Lower lobe of right lung (tissue), 2 donors: ENCODE data around the gene C1orf21. TPM values are rescaled to one million over a fixed set of nuclear protein-coding genes. Genes with fewer than 3 reads are reported as not detected.

Source experiments
- ATAC-seq, 2 donors: fragments of 200-7000 bp; cut with Tn5 transposase; one replicate each; pipeline ENCODE4 v1.9.1; 2020 to 2022; ENCODE audit warnings: mild to moderate bottlenecking in 2 of 2, moderate library complexity in 2 of 2
- DNase-seq: peaks from one replicate; pipeline ENCODE4 v3.0.0-alpha.2; 2020
- H3K27ac ChIP-seq: fragments of 200-600 bp; one replicate; pipeline ENCODE4 v1.8.0; 2022
- H3K27me3 ChIP-seq: fragments of 200-600 bp; one replicate; pipeline ENCODE4 v1.8.0; 2022; ENCODE audit warnings: low read depth
- H3K36me3 ChIP-seq: fragments of 200-600 bp; one replicate; pipeline ENCODE4 v1.8.0; 2022; ENCODE audit warnings: mild to moderate bottlenecking
- H3K4me1 ChIP-seq: fragments of 200-600 bp; one replicate; pipeline ENCODE4 v1.8.0; 2022
- H3K4me3 ChIP-seq: fragments of 200-600 bp; one replicate; pipeline ENCODE4 v1.8.0; 2022; ENCODE audit warnings: mild to moderate bottlenecking
- H3K9me3 ChIP-seq: fragments of 200-600 bp; one replicate; pipeline ENCODE4 v1.8.0; 2022
- CTCF ChIP-seq: fragments of 200-600 bp; IDR thresholded peaks from one replicate; pipeline ENCODE4 v1.8.0; 2022; ENCODE audit warnings: antibody characterized with exemption, mild to moderate bottlenecking
- intact Hi-C: fragments of 100-400 bp; cut with DNase I; formaldehyde crosslinking; loops from one replicate; pipeline ENCODE4 v1.11.0; 2022
- total RNA-seq: library from RNA; stranded (reverse); fragmentation: NEBNext Ultra II Directional; extraction: Animal tissue kit (Norgen Biotek cat#: 25700); gene quantifications from one replicate; pipeline ENCODE4 v1.2.1, GENCODE V29; 2021
- donor health status: DM: no; HTN: yes; CAD: no; lungs with severe emphysema.

Gene C1orf21
- total RNA-seq, 1 donor from 2014 or later: 70.8 TPM

DNA sequence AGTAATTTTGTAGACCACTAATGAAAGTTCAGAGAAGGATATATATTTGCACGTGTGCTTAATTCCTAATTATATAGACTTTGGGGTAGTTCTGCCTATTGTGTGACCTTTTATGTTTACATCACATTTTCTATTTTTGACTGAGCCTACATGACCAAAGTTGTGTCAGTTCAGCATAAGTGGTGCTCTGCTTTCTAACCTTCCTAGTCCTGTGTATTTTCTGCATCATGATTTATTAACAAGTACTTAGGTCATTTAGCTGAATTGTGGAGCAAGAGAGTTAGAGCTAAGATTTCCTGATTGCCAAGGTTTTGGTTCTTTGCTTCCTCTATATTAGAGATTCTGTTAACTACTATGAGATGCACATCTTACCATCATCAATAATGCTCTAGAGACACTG lies 176.0 kb downstream of the C1orf21 start:
- no peak for TF ChIP-seq CTCF
- Histone ChIP-seq H3K36me3 (no peaks in the 10 kb centered on the region), H3K4me3 (no peak overlapping the region), H3K9me3 (no peaks in the 10 kb centered on the region), H3K27ac (no peak overlapping the region), H3K27me3 (no peaks in the 10 kb centered on the region), H3K4me1 (peaks cover 17% of the 10 kb centered on the region)
- DNase-seq (no peak), ATAC-seq (no peak)
- intact Hi-C loops: loop anchor here (10.0 kb wide), 1 partner anchor 78 kb away; no protein-coding TSS in a partner anchor

DNA sequence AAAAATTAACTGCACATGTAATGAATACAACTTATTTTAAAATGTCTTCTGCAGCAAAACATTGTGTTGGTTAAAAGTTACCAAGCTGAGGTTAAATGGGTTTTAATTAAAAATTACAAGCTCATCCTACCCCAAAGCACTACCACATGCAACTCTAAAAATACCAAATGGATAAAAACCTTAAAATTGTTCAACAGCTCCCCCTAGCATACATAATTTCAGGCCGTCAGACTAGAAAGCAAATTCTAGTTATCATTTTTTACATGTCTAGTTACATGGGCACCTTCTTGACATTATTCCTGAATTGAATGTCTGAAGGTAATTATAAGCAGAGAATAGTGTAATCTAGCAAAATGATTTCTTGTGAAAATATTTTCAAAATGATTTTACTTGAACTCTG lies 176.5 kb downstream of the C1orf21 start:
- no peak overlapping the region for H3K27ac ChIP-seq
- DNase-seq (no peak), ATAC-seq (no peak)
- peaks cover 17% of the 10 kb centered on the region for H3K4me1 ChIP-seq
- H3K9me3 ChIP-seq: no peaks in the 10 kb centered on the region
- TF ChIP-seq CTCF: peak; percentile 62
- intact Hi-C loops: loop anchor here (10.0 kb wide), 1 partner anchor 79 kb away; no protein-coding TSS in a partner anchor
- no peaks in the 10 kb centered on the region for H3K27me3 ChIP-seq
- H3K4me3 ChIP-seq: no peak overlapping the region
- no peaks in the 10 kb centered on the region for H3K36me3 ChIP-seq

GRCh38 chr1:184567009-184567408 lies 180.2 kb downstream of the C1orf21 start:
- Histone ChIP-seq H3K27me3 (no peaks in the 10 kb centered on the region), H3K4me3 (no peak overlapping the region), H3K27ac (no peak overlapping the region), H3K9me3 (no peaks in the 10 kb centered on the region), H3K4me1 (peaks cover 11% of the 10 kb centered on the region), H3K36me3 (no peaks in the 10 kb centered on the region)
- DNase-seq (no peak), ATAC-seq (no peak)
- intact Hi-C loops: loop anchor here (10.0 kb wide), 1 partner anchor 82 kb away; no protein-coding TSS in a partner anchor
- TF ChIP-seq CTCF: no peak

GRCh38 chr1:184567637-184568036 lies 180.8 kb downstream of the C1orf21 start:
- Histone ChIP-seq H3K9me3 (no peaks in the 10 kb centered on the region), H3K27me3 (no peaks in the 10 kb centered on the region), H3K36me3 (no peaks in the 10 kb centered on the region), H3K4me1 (peaks cover 6% of the 10 kb centered on the region), H3K4me3 (no peak overlapping the region), H3K27ac (no peak overlapping the region)
- intact Hi-C loops: loop anchor here (10.0 kb wide), 1 partner anchor 83 kb away; no protein-coding TSS in a partner anchor
- DNase-seq (no peak), ATAC-seq (peak in 1 of 2 donors; percentile 30)
- no peak for TF ChIP-seq CTCF

GRCh38 chr1:184568148-184568547 lies 181.3 kb downstream of the C1orf21 start:
- peaks cover under 1% of the 10 kb centered on the region for H3K4me1 ChIP-seq
- H3K9me3 ChIP-seq: no peaks in the 10 kb centered on the region
- intact Hi-C loops: loop anchor here (10.0 kb wide), 1 partner anchor 83 kb away; no protein-coding TSS in a partner anchor
- no peak overlapping the region for H3K27ac ChIP-seq
- H3K36me3 ChIP-seq: no peaks in the 10 kb centered on the region
- no peak for ATAC-seq
- no peak overlapping the region for H3K4me3 ChIP-seq
- no peak for TF ChIP-seq CTCF
- no peak for DNase-seq
- no peaks in the 10 kb centered on the region for H3K27me3 ChIP-seq
